Anterior cingulate cortex (tissue), 58 donors: ENCODE results near the gene TRIP6.
"Not testable (repeated sequence)": the region's sequence is repeated elsewhere in the genome, so short reads cannot be mapped to it uniquely, and the experiment has no call there.

ENCODE experiments used
- DNase-seq, 58 donors: peaks; one replicate each; lab custom pipeline; 2025; lab: John Stamatoyannopoulos, UW

The TRIP6 gene

GRCh38 chr7:100836812-100837098 lies 30.4 kb upstream of the TRIP6 start:
- DNase-seq = no peak

GRCh38 chr7:100837099-100837836 lies 29.9 kb upstream of the TRIP6 start:
- peak; percentile 31 to 95 (median 86) for DNase-seq

- no peak for DNase-seq
These were observed 27.8 kb upstream of the TRIP6 start for GRCh38 chr7:100839361-100839760.

GRCh38 chr7:100840470-100841100 lies 26.6 kb upstream of the TRIP6 start:
- DNase-seq = no peak

- no peak for DNase-seq
These were observed 19.8 kb upstream of the TRIP6 start for GRCh38 chr7:100847360-100847759.

- peak in 57 of 58 donors; percentile 37 to 91 (median 82) for DNase-seq
These were observed 14.9 kb upstream of the TRIP6 start, which contains the start of gene SLC12A9 for GRCh38 chr7:100852048-100852872. SLC12A9 (plus strand) TSS chr7:100852713; CDS start chr7:100854198, 1,485 bp downstream.

DNA sequence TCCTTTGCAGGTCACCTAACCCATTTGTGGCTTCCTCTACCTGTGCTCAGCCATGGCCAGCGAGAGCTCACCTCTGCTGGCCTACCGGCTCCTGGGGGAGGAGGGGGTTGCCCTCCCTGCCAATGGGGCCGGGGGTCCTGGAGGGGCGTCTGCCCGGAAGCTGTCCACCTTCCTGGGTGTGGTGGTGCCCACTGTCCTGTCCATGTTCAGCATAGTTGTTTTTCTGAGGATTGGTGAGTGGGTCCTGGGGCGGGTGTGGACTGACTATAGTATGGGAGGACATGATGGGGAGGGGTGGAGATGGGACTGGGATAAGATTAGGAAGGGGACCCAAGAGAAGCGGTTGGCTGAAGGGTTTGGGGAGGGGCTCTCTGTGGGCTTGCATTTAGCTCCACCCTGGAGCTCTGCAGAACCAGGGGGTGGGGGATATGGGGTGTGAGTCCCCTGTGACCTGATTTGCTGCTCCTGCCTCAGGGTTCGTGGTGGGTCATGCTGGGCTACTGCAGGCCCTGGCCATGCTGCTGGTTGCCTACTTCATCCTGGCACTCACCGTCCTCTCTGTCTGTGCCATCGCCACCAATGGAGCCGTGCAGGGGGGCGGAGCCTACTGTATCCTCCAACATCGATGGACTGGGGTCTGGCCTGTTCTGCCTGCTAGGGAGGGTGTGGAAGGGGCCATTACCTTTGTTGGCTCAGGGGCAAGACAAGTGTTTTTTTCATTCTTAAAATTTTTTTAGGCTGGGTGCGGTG lies 12.9 kb upstream of the TRIP6 start:
- DNase-seq = no peak

DNA sequence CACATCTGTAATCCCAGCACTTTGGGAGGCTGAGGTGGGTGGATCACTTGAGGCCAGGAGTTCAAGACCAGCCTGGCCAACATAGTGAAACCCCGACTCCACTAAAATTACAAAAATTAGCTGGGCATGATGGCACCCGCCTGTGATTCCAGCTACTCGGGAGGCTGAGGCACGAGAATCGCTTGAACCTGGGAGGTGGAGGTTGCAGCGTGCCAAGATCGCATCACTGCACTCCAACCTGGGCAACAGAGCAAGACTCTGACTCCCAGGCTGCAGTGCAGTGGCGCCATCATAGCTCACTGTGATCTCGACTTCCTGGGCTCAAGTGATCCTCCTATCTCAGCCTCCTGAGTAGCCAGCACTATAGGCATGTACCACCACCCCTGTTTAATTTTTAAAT lies 12.3 kb upstream of the TRIP6 start:
- DNase-seq = not testable (repeated sequence)

DNA sequence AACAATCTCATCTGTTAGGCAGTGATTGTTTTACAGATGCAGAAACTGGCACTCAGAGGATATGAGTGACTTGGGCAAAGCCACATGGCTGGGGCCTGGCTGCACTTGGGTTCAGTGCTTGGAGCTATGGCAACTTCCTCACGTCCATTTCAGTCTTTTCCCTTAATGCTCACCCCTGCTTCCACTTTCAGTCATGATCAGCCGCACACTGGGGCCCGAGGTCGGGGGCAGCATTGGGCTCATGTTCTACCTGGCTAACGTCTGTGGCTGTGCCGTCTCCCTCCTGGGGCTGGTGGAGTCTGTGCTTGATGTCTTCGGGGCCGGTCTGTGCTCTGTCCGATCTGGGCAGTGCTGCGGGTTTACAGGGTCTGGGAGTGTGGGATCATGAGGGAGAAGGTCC lies 11.7 kb upstream of the TRIP6 start:
- no peak for DNase-seq

- DNase-seq = no peak
These were observed 10.3 kb upstream of the TRIP6 start for GRCh38 chr7:100856871-100857282.

DNA sequence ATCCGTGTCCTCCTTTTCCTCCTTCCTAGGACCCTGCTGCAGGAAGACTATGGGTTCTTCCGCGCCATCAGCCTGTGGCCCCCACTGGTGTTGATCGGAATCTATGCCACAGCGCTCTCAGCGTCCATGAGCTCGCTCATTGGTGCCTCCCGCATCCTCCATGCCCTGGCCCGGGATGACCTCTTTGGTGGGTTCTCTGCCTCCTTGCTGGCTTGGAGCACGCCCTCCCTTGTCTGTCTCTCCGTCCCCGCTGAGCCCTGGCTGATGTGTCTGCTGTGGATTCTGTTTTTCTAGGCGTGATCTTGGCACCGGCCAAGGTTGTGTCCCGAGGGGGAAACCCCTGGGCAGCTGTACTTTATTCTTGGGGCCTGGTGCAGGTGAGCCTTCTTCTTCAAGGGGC lies 7.3 kb upstream of the TRIP6 start:
- DNase-seq = no peak

- no peak for DNase-seq
These were observed 6.2 kb upstream of the TRIP6 start for GRCh38 chr7:100860702-100861615.

- no peak for DNase-seq
These were observed 5.6 kb upstream of the TRIP6 start for GRCh38 chr7:100861616-100861985.

GRCh38 chr7:100863406-100863950 lies 3.7 kb upstream of the TRIP6 start:
- peak in 6 of 58 donors; percentile 10 to 32 (median 19) for DNase-seq

GRCh38 chr7:100864263-100864845 lies 2.8 kb upstream of the TRIP6 start:
- DNase-seq = no peak

GRCh38 chr7:100865372-100865911 lies 1.7 kb upstream of the TRIP6 start:
- DNase-seq = peak in 3 of 58 donors; percentile 40 to 53 (median 45)

DNA sequence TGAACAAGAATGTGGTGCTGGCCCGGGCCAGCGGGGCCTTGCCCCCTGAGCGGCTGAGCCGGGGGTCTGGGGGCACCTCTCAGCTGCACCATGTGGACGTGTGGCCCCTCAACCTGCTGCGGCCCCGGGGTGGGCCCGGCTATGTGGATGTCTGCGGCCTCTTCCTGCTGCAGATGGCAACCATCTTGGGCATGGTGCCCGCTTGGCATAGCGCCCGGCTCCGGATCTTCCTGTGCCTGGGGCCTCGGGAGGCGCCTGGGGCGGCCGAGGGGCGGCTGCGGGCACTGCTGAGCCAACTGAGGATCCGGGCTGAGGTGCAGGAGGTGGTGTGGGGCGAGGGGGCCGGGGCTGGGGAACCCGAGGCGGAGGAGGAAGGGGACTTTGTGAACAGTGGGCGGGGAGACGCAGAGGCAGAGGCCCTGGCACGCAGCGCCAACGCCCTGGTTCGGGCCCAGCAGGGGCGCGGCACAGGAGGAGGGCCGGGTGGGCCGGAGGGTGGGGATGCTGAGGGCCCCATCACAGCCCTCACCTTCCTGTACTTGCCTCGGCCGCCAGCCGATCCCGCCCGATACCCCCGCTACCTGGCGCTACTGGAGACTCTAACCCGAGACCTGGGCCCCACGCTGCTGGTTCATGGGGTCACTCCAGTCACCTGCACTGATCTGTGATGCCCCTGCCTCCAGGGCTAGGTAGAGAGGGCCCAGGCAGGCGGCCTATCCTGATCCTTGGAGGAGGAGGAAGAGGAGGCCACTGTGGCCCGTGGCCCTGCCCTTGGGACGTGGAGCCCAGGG lies 1.1 kb upstream of the TRIP6 start:
- peak in 56 of 58 donors; percentile 6 to 93 (median 75) for DNase-seq

GRCh38 chr7:100866729-100867039 lies 503 bp upstream of the TRIP6 start:
- no peak for DNase-seq
